SK-N-DZ (cell line): ENCODE results near the gene ABCG4.
"Not testable (repeated sequence)": the region's sequence is repeated elsewhere in the genome, so short reads cannot be mapped to it uniquely, and the experiment has no call there.

Experiments used
- DNase-seq: peaks from one replicate; pipeline ENCODE4 v3.0.0-alpha.2; 2015; ENCODE audit warnings: low spot score

The ABCG4 gene

DNA sequence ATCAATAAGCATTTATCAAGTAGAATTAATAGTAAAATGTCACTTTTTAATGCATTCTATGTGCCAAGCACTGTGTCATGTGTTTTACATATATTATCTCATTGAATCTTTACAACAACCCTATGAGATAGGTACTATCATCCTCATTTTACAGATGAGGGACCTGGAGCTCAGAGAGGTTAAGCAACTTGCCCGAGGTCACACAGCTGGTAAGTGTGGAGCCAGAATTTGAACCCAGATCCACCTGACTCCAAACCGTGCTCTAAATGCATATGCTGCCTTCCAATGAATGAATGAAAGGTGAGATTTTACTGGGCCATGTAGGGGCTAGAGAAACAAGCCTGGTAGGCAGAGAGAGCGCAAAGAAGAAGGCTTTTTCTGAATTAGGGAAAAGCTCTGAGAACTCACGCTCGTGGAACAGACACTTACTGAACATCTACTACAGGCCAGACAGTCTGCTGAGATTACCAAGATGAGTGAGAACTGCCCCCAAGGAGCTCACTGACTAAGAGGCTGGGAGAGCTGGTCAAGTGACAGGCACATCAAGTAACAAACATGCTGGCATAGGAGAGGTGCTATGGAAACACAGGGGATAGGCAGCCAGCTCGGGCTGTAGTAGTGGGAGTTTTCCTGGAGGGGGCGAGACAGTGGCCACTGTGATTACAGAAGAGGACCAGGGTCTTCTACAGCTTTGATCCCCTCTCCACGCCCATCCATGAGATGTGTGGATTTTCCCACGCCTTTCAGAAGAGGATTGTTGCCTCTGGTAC, 4.4 kb downstream of the ABCG4 start:
- no peak for DNase-seq

DNA sequence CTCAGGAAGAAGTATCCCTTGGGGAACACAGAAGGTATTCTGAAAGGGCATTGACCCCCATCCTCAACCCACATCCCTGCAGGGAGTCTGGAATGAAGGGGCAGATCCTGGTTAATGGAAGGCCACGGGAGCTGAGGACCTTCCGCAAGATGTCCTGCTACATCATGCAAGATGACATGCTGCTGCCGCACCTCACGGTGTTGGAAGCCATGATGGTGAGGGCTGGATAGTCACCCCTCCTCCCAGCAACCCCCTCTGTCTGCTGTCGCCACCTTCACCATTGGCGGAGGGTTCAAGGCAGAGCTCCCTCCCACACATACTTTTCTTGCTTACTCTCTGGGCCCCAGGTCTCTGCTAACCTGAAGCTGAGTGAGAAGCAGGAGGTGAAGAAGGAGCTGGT, 5.3 kb downstream of the ABCG4 start:
- DNase-seq = no peak

DNA sequence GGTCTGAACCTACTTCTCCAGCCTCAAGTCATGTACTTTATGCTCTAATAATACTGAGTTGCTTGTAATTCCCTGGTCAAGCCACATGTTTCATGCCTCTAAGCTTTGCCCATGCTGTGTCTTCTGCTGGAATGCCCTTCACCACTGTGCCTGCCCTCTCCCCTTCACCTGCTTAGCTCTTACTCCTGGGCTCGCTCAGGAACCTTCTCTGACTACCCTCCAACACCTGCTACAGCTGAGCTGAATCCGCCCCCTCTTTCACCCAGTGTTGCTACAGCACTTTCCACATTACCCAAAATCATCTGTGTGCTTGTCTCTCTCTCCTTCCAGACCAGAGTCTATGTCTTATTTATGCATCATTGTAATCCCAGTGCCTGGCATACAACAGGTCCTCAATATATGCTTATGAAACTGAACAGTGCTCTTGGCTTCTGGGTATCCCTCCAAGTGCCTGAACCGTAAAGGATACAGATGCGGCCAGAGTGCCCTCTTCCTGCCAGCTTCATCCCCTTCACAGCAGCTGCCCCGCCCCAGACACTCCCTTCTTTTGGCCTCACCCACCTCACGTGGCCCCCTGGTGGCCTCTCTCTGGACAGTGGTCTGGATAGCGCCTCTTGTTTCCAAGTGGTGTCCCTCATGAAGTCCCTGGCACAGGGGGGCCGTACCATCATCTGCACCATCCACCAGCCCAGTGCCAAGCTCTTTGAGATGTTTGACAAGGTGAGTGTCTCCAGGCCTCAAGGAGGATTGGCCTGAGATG, 7.1 kb downstream of the ABCG4 start:
- no peak for DNase-seq

DNA sequence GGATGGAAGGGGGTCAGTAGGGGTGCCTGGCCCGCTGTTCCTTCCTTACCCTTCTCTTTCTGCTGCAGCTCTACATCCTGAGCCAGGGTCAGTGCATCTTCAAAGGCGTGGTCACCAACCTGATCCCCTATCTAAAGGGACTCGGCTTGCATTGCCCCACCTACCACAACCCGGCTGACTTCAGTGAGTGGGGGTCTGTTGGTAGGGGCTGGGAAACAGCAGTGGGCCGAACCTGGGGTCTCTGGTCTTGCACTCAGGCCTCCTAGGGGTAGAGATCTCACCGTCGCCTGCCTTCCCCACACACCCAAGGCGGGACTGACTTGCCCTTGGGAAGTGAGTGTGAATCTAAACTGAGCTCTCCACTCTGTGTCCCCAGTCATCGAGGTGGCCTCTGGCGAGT, 7.6 kb downstream of the ABCG4 start:
- no peak for DNase-seq

DNA sequence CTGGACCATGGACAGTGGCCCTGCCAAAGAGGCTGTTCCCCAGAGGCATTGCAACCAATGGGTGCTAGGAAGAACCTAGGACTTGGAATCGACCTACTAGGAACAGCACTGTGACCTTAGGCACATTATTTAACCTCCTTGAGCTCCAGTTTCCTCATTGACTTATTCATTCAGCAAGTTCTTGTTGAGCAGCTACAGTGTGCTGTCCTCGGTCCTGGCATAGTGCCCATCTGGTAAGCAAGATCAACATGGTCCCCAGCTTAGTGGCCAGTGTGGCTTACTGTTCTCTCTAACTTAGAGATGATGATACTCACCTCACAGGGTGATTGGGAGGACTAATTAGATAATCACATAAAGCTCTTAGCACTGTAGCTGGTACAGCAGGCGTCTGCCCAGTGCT, 8.2 kb downstream of the ABCG4 start:
- DNase-seq = no peak

DNA sequence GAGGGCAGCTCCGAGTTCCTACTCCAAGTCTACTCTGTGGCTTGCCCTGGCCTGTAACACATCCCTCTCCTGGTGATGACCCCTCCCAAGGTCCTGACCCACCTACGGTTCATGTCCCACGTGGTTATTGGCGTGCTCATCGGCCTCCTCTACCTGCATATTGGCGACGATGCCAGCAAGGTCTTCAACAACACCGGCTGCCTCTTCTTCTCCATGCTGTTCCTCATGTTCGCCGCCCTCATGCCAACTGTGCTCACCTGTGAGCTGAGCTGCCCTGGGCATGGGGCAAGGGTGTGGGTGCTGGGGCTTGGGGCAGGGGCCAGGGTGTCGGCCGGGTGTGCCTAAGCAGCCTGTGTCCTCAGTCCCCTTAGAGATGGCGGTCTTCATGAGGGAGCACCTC, 9.6 kb downstream of the ABCG4 start:
- DNase-seq = no peak

DNA sequence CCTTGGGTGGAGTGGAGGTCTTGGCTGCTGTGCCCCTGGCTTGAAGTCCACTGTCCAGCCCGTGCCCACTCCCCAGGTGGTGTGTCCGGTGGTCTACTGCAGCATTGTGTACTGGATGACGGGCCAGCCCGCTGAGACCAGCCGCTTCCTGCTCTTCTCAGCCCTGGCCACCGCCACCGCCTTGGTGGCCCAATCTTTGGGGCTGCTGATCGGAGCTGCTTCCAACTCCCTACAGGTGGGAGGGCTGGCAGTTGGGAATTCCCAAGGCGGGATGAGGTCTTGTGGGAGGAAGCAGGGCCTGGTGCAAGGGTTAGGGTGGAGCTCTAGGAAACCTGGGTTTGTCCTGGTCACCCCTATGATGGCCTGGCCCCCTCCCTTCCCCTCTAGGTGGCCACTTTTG, 11.3 kb downstream of the ABCG4 start:
- DNase-seq = no peak

DNA sequence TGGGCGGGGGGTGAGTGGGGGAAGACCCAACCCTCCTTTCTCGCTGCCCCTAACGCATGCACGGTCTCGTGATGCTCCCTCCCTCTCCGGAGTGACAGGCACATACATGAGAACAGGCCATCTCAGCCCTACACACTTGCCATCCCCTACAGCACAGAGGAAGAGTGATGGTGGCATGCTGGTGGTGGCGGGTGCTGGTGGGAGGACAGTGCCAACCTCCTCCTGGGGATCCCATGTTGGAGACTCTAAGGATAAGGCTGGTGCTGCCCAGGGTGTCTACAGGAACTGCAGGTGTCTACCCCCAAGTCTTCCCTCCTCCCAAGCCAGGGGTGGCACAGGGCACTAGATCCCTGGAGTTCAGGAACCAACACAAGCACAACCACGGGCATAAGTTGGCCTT, 13.0 kb downstream of the ABCG4 start:
- DNase-seq = no peak

DNA sequence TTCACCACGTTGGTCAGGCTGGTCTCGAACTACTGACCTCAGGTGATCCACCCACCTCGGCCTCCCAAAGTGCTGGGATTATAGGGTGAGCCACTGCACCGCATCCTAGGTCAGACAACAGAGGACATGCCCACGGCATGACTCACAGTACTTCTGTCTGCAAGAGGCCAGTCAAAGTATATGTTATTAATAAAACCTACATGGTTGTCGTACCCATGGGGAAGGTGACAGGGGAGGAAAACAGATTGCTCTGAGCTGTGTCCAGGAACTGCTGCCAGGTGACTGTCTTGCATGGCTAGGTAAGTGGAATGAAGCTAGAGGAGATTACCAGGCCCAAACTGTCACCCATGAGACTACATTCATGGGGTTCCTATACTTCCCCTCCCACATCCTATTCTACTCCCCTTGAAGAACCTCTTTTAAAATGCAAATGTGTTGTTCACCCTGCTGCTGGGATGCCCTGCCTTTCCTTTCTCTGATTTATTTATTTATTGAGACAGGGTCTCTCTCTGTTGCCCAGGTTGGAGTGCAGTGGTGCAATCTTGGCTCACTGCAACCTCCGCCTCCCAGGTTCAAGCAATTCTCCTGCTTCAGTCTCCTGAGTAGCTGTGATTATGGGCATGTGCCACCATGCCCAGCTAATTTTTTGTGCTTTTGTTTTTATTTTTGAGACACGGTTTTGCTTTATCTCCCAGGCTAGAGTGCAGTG, 17.7 kb downstream of the ABCG4 start:
- no peak for DNase-seq

DNA sequence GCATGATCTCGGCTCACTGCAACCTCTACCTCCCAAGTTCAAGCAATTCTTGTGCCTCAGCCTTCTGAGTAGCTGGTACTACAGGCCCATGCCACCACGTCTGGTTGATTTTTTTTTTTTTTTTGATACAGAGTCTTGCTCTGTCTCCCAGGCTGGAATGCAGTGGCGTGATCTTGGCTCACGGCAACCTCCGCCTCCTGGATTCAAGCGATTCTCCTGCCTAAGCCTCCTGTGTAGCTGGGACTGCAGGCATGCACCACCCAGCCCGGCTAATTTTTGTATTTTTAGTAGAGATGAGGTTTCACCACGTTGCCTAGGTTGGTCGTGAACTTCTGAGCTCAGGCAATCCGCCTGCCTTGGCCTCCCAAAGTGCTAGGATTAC, 18.2 kb downstream of the ABCG4 start:
- DNase-seq = not testable (repeated sequence)

DNA sequence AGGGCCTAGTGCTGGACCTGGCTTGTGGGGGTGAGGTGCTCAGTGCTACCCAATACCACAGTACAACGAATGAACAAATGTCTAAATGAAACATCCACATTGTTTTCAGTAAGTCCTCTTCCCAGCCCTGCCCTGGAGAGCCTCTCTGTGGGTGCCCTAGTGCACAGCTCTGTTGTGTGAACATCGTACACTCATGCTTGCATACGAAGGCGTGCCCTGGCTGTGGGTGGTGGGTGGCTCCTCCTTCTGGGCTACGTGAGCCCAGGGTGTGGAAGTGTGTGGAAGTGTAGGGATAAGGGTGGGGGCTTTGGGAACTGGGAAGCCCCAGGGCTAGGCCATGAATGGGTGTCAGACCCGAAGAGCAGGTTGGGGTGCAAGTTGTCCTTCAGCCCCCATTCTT, 19.1 kb downstream of the ABCG4 start:
- DNase-seq = no peak

DNA sequence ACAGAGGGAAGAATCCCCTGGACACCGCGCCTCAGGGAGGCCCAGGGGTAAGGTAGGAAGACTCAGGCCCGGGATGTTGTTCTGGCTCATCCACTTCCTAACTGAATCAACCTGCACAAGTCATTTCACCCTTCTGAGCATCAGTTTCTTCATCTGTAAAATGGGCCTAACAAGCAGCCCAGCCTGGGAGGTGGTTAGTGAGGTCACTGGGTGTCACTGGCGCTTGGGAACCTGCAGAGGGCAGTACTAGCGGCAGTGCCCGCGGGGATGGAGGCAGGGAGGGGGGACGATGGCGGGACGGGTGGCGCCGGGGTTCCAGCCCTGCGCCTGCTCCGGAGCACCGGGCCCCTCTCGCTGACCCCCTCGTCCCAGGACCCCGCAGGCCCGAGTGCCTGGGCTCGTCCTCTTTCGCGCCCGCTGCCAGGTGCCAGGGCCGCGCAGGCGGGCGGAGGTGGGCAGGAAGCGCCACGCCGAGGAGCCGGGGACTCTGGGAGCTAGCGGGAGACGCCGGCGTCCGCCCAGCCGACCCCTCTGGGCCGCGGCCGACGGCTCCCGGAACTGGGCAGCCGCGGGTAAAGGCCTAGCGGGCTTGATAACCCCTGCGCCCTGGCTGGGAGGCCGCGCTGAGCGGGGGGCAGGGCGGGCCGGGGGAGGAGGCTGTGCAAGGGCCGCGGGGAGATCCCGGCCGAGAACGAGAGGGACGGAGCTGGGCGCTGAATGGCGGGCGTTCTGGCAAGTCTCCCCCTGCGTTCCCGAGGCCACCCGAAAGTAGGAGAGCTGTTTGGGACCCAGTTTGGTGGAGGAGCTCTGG, 19.8 kb downstream of the ABCG4 start, which contains the start of gene NLRX1:
TSS of gene NLRX1 (plus strand) at position 255 of the 811 bp plus-strand sequence. CDS start 2,679 bp downstream, outside the sequence.
- no peak for DNase-seq

DNA sequence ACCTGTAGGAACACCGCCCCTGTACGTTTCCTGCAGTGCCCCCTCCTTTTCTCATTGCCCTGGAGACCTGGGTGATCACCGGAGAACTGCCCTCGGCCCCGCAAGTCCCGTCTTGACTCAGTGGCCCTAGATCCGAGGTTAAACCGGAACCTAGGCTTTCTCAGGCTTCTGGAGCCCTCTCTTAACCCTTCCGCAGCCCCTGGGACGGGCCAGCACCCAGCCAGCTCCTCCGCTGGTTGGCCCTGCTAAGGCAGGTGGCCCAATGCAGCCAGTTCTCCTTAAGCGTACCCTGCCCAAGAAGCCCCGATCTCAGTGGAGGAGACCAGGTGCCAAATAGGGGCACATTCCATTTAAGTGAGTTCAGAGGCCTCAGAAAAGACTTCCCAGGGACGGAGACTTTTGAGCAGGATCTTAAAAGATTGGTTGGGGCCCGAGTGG, 20.4 kb downstream of the ABCG4 start:
- no peak for DNase-seq

DNA sequence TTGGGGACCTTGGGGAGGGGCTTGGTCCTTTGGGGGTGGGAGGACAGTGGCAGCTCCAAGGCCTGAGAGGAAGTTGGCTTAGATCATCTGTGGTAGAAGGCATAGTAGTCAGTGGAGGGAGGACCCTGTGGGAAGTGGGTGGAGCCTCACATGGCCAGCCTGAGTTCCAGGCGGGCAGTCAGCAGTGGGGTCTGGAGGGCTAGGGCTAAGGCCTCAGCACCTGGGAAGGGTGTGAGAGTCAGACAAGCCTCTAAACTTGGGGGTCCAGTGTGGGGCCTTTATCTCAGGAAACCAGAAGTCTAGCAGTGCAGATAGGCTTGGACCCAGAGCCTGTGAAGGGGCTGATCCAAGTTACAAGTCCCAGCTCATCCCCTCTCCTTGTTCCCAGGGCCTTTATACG, 23.7 kb downstream of the ABCG4 start:
- DNase-seq = no peak

DNA sequence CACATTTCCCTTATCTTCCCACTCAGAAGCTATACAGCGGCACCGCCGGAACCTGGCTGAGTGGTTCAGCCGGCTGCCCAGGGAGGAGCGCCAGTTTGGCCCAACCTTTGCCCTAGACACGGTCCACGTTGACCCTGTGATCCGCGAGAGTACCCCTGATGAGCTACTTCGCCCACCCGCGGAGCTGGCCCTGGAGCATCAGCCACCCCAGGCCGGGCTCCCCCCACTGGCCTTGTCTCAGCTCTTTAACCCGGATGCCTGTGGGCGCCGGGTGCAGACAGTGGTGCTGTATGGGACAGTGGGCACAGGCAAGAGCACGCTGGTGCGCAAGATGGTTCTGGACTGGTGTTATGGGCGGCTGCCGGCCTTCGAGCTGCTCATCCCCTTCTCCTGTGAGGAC, 24.6 kb downstream of the ABCG4 start:
- DNase-seq = no peak

DNA sequence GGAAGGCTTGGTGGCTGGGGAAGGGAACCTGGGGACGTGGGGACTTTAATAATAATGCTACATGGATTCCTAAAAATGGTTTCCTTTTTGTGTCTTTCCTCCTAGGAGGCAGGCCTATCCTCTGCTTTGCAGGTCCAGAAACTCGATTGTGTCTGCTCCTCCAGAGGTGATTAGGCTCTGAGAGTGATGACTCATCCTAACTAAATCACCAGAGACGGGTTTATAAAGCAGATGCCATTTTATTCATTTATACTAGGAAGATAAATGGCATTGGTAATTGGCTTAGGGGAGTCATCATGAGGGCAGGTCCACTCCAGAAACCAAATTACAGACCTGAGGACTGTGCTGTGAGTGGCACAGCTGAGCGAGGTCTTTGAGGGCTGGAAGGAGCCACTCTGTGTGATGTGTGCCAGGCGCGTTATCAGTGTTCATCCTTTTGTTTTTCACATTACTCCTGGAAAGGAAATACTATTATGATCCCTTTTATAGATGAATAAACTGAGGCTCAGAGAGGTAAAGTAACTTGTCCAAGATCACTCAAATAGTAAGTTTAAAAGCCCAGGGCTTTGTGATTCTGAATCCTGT, 26.7 kb downstream of the ABCG4 start:
- peak; percentile 71 for DNase-seq

DNA sequence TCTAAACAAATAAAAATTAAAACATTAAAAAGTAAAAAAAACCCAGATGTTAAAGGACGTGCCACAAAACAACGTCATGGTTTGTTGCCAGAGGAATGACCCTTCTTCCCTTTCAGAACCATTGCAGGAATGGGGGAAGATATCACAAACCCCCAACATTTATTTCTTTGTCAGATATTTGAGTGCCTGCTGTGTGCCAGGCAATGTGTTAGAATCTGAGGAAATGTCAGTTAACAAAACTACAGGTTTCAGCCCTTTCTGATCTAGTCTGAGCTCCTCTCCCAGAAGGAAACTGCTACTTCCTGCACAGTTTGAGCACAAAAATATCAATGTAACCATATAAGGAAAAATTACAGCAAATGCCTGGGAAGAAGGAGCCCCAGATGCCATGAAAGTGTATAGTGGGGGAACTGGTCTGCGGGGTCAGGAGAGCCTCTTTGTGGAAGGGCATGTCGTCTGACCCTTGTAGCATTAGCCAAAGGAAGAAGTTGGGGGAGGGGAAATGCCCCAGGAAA, 29.4 kb downstream of the ABCG4 start:
- DNase-seq = no peak

DNA sequence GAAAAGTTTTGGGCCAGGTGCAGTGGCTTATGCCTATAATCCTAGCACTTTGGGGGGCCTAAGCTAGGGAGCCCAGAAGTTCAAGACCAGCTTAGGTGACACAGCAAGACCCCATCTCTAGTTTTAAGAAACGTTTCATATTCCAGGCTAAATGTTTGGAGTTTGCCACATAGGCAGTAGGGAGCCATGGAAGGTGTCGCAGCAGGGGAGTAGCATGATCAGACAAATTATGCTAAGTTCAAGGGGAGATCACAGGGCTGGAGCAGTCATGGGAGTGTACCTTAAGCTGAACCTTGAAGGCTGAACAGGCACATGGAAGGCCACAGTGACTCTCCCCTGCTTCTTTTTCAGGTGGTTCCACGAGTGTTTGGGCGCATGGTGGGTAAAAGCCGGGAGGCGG, 30.5 kb downstream of the ABCG4 start:
- DNase-seq = no peak

DNA sequence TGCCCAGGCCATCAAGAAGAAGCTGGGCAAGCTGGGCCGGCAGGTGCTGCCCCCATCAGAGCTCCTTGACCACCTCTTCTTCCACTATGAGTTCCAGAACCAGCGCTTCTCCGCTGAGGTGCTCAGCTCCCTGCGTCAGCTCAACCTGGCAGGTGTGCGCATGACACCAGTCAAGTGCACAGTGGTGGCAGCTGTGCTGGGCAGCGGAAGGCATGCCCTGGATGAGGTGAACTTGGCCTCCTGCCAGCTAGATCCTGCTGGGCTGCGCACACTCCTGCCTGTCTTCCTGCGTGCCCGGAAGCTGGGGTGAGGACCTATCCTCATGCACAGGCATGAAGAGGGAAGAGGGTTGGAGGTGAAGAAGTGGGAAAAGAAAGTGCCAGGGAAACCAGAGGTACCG, 31.1 kb downstream of the ABCG4 start:
- no peak for DNase-seq

DNA sequence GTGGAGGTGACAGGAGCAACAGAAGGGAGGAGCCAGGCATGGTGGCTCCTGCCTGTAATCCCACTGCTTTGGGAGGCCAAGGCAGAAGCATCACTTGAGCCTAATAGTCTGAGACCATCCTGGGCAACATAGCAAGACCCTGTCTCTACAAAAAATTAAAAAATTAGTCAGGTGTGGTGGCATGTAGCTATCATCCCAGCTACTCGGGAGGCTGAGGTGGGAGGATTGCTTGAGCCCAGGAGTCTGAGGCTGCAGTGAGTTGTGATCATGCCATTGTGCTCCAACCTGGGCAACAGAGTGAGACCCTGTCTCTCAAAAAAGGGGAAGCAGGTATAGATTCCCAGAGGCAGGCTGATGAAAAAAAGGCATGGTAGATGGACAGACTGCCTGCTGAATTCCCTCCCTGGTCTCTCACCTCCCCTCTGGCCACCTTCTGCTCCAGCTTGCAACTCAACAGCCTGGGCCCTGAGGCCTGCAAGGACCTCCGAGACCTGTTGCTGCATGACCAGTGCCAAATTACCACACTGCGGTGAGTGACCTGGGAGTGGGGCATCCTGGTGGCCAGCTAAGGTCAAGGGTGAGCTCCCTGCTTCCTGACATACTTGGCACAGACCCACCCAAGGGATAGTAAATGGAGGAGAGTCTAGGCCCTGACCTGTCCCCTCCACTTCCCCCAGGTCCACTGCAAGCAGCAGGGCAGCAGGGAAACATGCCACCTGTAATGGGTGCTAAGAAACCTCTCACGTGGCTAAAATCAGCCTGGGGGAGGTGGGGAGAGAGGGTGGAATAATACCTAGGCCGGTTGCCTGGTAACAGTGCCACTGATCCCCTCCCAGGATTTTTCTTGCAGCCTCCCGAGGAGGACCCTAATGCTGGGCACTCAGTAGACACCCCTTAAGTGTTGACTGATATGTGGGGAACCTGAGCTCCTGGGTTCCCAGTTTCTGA, 32.2 kb downstream of the ABCG4 start:
- no peak for DNase-seq
